GM19025 (cell line): ENCODE results near the gene CD28.
"Not testable (repeated sequence)": the region's sequence is repeated elsewhere in the genome, so short reads cannot be mapped to it uniquely, and the experiment has no call there.

Experiments used
- ATAC-seq: cut with Tn5 transposase; IDR thresholded peaks from one replicate; pipeline ENCODE4 v1.9.1; 2021; ENCODE audit warnings: mild to moderate bottlenecking, low read depth, moderate library complexity; ENCODE audit not compliant: unreplicated experiment

The CD28 gene

DNA sequence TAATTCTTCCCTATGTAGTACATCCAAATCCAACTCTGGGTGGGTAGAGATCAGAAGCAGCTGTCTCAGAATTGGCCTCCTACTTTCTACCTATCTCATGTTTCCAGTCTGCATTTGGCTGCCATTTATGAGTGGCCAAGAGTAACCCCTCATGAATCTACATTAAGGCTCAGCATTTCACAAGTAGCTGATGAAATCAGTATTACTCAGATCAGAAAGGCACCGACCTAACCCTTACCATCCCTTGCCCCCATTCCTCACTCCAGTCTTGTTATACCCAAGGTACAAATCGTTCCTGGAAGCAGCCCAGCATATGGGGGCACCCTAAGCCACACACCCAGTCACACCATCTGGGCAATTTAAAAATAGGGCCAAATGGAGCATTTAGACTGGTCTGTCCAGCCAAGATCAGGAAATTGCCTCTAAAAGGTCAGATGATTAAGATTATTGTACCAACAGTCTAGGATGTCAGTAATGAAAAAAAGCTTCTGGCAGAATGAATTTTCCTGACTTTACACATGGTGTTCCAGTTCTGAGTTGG, 37.1 kb downstream of the CD28 start:
- no peak for ATAC-seq

DNA sequence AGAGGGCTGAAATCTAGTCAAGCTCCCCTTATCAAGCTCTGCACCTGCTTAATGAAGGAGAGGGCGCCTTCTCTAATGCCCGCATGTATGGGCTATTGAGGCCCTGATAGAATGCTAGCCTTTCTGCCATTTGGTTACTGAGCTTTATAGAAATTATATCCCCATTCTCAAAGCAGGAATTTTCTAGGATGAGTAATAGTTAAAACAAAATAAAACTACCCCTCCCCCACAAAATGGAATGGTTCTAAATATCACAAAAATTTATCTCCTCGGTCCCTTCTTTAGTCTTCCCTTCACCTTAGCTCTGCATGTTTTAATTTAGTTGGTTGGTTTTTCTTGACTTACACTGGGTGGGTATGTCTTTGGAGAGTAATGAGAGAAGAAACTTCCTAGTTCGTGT, 37.7 kb downstream of the CD28 start:
- no peak for ATAC-seq

DNA sequence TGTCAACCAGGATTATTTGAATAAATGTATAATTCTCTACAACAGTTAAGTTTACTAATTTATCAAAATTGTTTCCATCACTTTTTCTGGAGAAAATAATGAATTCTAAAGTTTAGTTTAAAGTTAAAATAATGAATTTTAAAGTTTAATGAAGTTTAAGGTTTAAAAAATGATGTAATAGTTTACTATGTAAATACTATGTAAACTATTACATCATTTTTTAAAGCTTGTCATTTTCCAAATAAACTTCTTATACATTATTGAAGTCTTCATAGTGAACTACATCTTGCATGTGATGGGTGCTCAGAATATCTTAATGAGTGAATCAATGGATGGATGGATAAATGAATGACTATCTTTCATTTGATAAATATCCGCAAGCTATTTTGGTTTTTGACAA, 38.8 kb downstream of the CD28 start:
- no peak for ATAC-seq

DNA sequence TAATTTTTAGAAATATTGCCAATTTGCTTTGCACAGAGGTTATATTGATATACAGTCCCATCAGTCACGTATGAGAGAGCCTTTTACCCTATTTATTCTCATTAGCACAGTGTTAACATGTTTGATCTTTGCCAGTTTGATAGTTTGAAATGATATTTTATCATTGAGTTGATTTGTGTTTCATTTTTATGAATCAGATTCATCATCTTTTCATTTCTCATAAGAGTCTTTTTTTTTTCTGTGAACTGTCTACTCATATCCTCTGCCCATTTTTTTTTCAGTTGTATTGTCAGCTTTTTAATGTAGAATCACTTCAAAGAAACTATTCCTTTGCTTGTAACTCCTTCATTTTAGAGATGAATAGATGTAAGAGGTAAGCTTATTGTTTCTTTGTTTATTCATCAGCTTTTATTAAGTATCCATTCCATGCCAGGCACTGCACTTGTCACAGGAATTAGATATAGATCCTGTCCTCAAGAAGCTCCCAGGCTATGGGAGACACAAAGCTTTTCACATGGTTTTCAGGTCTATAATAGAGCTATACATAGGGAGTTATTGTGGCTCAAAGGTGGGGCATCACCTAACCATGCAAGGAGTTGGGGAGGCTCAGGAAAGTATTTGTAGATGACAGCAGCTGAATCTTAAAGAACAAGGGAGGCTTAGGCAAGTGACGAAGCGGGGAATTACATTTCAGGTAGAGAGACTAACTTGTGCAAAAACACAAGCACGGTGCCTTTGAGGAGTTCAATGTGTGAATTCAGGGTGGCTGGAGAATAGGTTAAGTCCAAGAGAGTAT, 42.1 kb downstream of the CD28 start:
- no peak for ATAC-seq

DNA sequence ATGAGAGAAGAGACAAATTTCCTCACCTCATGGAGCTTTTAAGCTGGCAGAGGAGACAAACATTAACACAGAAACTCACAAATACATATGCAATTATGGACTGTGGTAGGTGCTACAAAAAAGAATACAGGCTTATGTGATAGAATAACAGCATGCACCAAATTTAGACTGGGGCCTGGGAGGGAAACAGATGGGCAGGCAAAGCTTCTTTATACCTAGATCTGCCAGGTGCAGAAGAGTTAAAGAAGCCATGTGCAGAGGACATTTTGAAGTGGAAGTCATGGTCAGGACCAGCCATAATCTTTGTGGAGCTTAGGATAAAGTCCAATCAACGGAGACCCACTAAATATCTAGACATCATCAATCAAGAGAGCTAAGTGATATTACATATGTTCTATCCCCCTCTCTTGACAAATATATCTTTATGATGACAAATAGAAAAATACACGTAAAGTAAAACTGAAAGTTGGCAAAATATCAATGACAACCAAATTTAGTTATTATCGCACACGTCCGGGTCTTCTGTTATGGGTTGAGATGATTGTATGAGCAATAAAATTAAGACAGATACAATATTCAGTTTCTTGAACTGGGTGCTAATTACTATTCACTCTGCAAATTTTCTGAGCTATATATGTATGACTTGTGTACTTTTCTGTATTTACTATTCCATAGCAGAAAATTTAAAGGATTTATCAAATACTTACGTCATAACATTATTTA, 44.1 kb downstream of the CD28 start:
- no peak for ATAC-seq

DNA sequence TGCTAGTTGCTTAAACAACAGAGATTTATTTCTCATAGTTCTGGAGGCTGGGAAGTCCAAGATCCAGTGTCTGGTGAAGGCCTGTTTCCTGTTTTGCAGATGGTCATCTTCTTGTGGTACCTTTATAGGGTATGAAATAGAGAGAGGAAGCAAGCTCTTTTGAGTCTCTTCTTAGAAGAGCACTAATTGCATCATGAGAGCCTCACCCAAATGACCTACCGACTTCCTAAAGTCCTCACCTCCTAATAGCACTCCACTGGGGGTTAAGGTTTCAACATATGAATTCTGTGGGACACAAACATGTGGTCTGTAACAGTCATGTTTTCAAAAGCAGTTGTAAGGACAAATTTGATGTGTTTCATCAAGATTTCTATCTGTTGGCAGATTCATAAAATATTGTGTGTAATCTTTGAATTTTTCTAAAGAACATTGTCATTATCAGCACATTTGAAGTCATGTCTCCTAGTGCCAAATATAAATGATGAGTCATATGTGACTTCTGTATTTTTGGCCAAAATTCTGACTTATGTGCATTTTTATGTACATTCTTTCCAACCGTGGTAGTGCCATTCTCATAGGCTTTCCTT, 45.3 kb downstream of the CD28 start:
- ATAC-seq = no peak

DNA sequence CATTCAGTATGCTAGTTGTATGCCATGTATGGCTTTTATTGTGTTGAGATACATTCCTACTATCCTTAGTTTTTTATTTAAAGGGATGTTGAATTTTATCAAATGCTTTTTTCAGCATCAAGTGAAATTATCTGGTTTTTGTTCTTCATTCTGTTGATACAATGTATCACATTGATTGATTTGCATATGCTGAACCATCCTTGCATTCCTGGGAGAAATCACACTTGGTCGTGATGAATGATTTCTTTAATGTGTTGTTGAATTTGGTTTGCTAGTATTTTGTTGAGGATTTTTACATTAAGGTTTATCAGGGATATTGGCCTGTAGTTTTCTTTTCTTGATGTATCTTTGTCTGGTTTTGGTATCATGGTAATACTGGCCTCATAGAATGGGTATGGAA, 49.7 kb downstream of the CD28 start:
- ATAC-seq = no peak

DNA sequence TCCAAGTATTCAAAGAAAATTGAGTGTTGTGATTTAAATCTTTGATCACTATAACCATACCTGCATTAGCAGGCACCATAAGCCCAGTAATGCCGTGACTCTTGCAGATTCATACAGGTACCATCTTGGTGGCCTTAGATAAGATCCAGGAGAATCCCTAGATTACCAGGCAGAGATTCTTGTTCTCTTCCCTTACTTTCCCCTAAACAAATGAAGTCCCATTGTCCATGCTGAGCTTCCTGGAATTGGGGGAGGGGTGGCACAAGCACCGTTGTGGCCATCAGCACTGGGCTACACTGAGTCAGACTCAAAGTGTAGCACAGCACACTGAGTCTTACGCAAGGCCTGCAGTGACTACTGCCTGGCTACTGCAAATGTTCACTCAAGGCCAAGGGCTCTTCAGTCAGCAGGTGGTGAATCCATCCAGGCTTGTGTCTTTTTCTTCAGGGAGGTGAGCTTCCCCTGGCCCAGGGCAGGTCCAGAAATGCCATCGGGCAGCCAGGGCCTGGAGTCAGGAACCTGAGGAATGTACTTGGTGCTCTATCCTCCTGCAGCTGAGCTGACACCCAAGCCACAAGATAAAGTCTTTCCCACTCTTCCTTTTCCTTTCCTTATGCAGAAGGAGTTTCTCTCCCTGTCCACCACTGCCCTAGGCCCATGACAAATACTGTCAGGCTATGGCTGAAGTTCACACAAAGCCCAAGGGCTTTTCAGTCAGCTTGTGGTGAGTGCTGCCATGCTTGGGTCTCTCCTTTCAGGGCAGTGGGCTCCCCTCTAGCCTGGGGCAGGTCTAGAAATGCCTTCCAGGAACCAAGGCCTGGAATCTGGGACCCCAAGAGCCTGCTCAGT, 52.6 kb downstream of the CD28 start:
- no peak for ATAC-seq

DNA sequence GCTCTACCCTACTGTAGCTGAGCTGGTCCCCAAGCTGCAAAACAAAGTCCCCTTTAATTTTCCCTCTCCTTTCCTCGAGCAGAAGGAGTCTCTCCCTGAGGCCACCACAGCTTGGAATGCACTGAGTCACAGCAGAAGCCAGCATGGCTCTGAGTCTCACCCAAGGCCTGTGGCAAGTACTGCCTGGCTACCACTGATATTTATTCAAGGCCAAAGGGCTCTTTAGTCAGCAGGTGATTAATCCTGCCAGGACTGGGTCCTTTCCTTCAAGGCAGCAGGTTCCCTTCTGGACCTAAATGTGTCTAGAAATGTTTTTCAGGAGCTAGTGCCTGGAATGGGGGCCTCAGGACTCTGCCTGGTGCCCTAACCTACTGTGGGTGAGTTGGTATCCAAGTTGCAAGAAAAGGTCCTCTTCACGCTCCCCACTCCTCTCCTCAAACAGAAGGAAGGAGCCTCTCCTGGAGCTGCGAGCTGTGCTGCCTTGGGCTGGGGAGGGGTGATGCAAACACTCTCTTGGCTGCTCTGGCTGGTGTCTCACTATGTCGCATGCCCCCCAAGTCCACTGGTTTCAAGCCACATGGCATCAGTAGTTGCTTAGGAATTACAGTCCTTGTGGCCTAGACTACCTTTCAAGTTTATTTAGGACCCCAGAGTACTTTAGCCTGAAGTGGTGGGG, 53.4 kb downstream of the CD28 start:
- ATAC-seq = no peak

DNA sequence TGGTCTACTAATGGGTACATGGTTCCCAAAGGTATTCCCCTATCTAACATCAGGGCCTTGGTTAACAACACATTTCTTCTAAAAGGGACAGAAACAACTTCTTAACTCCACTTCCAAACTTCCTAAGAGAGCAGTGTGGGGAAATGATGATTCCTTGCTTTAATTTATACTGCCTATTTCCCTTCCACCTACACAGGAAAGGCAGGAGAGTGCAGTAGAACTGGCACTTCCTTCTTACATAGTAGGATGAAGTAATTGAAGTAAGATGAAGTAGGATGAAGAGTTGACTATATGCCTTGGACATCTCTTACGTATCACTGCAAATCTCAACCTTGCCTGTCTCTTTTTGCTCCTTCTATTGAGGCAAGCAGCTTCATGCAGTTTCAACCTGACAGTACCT, 54.7 kb downstream of the CD28 start:
- ATAC-seq = no peak

DNA sequence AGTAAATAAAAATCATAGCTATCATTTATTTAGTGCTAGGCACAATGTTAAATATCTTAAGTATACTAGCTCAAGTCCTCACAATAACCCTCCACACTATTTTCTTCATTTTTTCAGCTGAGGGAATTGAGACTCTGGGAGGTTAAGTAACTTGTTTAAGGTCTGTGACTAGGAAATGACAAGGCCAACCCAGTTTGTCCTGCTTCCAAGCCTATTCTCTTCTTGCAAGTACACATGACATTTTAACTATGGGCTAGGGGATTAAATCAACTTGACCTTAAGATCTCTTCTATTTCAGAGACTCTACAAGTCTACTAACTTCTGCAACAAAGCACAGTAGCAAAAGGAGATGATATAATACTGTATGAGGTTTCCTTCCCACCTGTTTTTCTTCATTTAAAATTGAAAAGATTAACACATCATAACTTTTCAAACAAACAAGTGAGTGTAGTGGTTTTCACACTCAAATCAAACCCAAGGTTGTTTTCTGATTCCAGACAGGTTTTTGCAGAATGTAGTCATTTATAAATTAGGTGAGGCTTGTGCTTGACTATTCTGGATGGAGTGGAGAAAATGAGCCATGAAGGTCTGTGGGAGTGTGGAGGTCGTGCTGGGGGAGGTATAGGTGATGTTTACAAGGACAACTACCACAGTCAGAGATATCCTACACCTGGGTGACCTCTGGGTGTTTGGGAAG, 57.0 kb downstream of the CD28 start:
- ATAC-seq = no peak

DNA sequence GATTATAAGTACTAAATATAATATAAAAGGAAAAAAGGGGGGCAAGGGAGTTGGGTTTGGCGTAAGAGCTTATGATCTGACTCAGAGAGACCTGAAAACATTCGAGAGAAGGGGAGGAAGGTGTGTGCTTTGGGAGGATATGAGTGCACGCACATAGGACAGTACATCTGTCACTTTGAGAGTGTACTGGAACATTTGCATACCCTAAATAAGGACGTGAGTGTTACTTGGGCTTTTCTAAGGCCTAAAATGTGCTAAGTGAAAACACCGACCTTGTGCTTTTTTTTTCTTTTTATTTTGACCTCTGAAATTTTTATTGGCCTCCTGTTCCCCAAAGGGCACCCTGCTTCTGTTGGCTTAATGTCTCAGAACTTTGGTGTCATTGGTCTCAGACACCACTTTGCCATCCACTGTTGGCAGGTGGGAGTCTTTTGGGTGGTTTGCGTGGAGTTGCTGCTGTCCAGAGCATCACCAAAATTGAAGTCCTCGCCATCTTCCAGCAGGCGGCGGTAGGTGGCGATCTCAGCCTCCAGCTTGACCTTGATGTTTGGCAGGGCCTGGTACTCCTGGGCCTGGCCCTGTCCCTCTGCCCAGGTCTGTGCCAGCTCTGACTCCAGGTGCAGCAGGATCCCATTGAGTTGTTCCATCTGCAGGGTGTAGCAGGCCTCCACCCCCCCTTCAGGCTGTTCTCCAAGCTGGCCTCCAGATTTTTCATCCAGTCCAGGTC, 57.7 kb downstream of the CD28 start:
- no peak for ATAC-seq

DNA sequence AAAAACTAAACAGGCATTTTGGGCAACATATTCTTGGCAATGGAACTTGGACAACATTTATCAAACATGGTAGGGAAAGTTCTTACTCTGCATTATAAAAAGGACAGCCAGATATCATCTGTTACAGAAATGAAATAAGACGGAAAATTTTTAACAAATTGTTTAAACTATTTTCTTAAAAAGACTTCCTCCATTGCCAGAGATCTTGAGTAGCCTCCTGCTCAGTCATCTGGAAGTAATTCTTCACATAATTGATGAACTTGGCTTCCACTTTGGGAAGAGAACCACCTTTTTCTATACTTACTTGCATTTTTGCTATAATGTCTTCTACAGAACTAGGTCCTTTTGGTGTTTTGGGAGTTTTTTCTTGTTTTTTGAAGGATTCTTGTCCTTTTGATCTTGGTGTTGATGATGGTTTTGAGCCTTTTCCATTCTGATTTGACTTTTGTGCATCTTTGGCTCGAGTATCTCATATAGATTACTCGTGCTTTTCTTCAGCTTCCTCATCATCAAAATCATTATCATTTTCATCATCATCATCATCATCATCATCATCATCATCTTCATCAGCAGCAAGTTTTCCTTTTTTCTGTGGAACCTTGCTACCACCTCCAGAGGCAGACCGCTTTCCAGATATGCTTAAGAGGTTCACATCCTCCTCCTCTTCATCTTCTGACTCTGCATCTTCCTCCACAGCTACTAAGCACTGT, 66.2 kb downstream of the CD28 start:
- ATAC-seq = no peak

DNA sequence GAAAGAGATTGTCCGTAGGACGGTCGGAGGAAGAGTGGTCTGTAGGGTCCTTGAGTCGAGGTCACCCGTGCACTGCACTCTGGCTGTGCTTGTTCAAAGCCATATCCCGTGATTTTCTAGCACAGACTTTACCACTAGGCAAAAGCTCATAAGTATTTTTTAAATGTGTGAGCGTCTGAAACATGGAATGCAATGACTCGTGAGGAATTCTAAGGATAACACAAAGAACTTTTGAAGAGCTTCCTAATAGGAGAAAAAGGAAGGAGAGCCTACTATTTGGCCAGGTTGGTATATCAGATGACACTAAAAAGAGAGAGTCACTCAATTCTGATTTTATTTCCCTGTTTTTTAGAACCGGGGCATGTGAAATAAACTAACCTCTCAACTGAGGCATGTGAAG, 68.3 kb downstream of the CD28 start:
- no peak for ATAC-seq

DNA sequence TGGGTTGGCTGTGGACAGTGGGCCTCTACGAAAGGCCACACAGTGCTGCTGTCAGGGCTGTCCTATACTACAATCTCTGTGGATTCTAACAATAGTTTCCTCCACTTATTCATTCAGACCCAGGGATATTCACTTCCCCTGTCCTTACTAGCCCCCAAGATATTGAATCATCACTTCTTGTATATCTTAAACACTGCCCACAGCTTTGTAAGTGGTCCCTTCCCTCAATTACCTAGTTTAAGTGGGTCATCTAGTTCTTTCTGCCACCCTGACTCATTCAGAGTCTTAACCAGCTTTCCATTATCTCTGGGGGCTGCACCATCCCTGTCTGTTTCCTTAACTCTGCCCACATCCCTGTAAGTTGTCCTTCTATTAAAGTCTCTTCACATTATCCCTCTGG, 69.2 kb downstream of the CD28 start:
- no peak for ATAC-seq

DNA sequence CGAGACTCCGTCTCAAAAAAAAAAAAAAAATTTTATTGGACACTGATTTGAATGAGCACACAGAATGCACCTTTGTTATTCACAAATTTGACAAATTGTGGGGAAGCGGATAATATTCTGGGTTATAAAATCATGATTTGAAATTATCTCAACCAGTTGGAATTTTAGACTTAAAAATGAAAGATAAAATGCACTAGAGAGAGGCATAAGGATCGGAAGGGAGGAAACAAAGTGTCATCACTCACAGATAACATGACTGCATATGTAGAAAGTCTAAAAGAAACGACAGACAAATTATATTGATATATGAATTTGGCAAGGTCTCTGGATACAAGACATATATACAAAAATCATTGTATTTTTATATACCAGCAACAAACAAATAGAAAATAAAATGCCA, 70.6 kb downstream of the CD28 start:
- ATAC-seq = no peak

DNA sequence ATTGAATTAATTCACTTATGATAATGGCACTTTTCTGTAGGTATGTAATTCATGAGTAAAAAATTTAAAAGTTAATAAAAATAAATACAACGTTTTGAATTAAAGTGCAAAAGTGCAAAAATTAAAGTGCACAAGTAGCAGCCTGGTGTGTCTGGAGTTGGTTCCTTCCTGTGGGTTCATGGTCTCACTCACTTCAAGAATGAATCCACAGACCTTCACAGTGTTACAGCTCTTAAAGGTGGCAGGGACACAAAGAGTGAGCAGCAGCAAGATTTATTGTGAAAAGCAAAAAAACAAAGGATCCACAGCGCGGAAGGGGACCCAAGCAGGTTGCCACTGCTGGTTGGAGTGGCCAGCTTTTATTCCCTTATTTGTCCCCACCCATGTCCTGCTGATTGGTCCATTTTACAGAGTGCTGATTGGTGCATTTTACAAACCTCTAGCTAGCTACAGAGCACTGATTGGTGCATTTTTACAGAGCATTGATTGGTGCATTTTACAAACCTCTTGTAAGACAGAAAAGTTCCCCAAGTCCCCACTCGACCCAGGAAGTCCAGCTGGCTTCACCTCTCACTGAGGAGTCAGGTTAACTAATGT, 73.1 kb downstream of the CD28 start:
- ATAC-seq = not testable (repeated sequence)

DNA sequence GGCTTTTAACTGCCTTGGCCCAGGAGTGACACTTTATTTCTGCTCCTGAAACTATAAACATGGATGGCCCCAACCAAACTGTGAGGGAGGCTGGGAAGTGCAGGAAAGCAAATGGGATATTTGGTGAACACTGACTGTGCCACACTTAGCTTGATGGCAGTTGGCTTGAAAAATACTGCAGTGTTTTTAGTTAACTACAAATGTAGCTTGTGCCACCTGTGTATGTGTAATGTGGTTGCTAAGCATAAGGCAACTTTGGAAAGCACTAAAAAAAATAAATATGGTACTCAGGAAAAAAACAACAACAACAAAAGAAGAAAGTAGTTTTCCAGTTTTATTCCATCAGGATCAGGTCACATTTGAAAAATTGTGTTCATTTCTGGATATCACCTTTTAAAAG, 73.8 kb downstream of the CD28 start:
- ATAC-seq = no peak
